GM12872 (cell line): ENCODE measurements around the gene USH2A.
A peak's percentile ranks its signal among the peaks of the same experiment; 100 is the strongest.

Source experiments
- TF ChIP-seq, protein P1 (sequence below): IDR thresholded peaks from 3 replicates; pipeline ENCODE4 v1.5.1; 2011; ENCODE audit warnings: low read depth, mild to moderate bottlenecking, low read length, moderate library complexity; ENCODE audit not compliant: insufficient read depth

Gene USH2A

DNA sequence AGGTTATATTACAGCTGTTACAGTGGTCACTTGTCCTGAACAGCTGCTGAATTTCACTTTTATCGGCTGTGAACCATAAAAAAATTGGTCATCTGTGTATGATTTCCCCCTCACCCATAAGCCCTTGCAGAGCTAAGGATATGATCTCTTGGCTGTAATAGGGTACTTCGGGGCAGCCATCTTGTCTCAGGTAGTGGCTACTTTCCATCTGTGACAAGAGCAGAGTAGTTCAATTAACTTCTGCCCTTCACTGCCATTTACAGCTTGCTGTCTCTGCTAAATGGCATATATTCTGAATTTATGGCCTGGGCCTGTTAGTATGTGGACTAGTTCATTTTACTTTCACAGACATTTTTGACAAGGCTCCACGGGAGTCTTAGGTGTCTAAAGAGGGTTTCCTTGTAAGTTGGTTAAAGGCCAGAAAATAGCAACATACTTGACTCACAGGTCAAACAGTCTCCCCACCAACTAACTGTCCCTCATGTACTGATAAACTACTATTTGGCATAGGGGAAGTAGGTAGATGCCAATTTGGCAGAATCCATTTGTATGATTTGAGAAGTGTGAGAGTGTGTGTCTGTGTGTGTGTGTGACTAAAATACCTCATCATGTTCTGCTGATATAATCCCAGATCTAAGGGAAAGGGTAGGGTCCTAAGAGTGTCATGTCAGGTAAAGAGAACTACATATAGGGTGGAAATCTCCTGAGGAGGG, 704.5 kb downstream of the USH2A start:
- TF ChIP-seq, protein P1, sequence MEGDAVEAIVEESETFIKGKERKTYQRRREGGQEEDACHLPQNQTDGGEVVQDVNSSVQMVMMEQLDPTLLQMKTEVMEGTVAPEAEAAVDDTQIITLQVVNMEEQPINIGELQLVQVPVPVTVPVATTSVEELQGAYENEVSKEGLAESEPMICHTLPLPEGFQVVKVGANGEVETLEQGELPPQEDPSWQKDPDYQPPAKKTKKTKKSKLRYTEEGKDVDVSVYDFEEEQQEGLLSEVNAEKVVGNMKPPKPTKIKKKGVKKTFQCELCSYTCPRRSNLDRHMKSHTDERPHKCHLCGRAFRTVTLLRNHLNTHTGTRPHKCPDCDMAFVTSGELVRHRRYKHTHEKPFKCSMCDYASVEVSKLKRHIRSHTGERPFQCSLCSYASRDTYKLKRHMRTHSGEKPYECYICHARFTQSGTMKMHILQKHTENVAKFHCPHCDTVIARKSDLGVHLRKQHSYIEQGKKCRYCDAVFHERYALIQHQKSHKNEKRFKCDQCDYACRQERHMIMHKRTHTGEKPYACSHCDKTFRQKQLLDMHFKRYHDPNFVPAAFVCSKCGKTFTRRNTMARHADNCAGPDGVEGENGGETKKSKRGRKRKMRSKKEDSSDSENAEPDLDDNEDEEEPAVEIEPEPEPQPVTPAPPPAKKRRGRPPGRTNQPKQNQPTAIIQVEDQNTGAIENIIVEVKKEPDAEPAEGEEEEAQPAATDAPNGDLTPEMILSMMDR: no peak

DNA sequence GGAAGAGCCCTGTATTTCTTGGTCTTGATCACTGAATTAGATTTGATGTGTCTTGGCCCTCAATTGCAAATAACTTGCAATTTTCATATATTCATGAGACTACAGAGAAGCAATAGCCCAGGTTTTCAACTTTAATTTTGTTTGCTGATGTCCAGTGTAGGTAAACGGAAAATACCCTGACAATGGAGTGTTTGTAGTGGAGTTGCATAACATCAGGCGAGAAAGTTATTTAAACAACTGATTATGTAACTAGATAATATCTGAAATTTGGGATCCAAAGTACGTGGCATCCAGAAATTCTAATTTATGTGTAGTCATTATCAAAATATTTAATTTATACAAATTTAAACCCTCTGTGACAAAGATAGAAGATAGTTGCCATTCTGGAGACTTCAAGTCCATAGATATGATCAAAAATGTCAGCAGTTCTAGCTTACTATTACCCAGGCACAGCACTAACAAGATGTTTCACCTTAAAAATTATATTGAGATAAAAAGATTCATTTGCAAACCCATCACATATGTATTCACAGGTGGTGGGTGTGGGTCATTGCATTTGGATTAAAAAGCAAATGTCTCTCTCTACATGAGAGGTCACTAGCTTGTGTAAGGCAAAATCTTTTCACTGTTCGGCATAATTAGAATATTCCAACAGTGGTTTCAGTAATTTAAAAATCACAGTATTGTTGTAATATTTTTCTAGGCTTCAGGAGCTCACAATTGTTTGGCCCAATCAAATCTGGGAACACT, 705.4 kb downstream of the USH2A start:
- TF ChIP-seq, protein P1: no peak

- TF ChIP-seq, protein P1: no peak
Measured at GRCh38 chr1:215710899-215711225, 712.4 kb downstream of the USH2A start.

- TF ChIP-seq, protein P1: peak; percentile 76
Measured at GRCh38 chr1:215710036-215710898, 713.0 kb downstream of the USH2A start.

DNA sequence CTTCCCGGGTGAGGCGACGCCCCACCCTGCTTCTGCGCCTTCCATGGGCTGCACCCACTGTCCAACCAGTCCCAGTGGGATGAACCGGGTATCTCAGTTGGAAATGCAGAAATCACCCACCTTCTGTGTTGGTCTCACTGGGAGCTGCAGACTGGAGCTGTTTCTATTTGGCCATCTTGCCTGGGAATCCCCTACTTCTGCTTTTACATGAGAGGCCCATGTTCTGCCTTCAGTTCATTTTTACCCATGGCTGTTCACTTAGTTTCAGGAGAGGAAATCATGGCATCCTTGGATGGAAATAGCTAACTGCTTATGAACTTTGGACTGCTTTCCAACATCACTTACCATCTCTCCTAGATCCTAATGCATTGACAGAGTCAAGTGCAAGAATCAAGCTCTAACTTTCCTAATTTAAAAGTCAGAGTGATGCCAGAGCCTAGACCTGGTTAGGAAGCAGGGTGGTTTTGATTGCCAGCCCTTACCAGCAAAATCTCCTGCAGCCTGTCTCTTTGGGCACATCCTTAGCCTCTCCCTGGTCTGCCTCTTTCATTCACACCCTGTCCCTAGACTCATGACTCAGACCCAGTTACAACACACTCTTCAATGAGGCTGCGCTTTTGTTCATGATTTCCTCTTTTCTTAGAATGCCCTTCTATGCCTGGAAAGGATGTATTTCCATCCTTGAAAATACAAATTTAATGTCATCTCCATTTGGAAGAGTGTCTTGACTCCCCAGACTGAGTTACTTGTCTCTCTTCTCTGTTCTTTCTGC, 719.0 kb downstream of the USH2A start:
- TF ChIP-seq, protein P1: no peak

- TF ChIP-seq, protein P1: no peak
Measured at GRCh38 chr1:215682232-215682631, 741.0 kb downstream of the USH2A start.
